NT2/D1 (cell line): ENCODE measurements around the gene SPIC.

Experiments
- DNase-seq: peaks from one replicate; pipeline ENCODE4 v3.0.0-alpha.2; 2011; ENCODE audit warnings: low read depth, low spot score
- H3K27me3 ChIP-seq: 2 replicates; pipeline ENCODE4 v1.6.0; 2011; ENCODE audit warnings: mild to moderate bottlenecking; ENCODE audit not compliant: insufficient read length, insufficient read depth
- H3K36me3 ChIP-seq: 2 replicates; pipeline ENCODE4 v1.6.1; 2011; ENCODE audit warnings: mild to moderate bottlenecking, low read length, mixed read lengths; ENCODE audit not compliant: insufficient read depth, insufficient read length
- H3K4me1 ChIP-seq: 2 replicates; pipeline ENCODE4 v1.5.1; 2011; ENCODE audit not compliant: insufficient read depth, insufficient read length
- H3K4me3 ChIP-seq: 2 replicates; pipeline ENCODE4 v1.5.1; 2011; ENCODE audit warnings: low read depth; ENCODE audit not compliant: insufficient read length
- H3K9ac ChIP-seq: 2 replicates; pipeline ENCODE4 v1.6.0; 2011; ENCODE audit warnings: low read depth; ENCODE audit not compliant: insufficient read length
- H3K9me3 ChIP-seq: 2 replicates; pipeline ENCODE4 v1.5.1; 2011; ENCODE audit warnings: mild to moderate bottlenecking, low read length; ENCODE audit not compliant: insufficient read depth
- SUZ12 ChIP-seq: IDR thresholded peaks from 2 replicates; pipeline ENCODE4 v1.6.1; 2011; ENCODE audit not compliant: insufficient read length, insufficient read depth; ENCODE audit errors: extremely low read depth
- YY1 ChIP-seq: IDR thresholded peaks from 2 replicates; pipeline ENCODE4 v1.6.1; 2011; ENCODE audit not compliant: insufficient read length, insufficient read depth
- ZNF274 ChIP-seq: IDR thresholded peaks from 2 replicates; pipeline ENCODE4 v1.6.1; 2011; ENCODE audit warnings: mild to moderate bottlenecking, low read depth, low read length

The SPIC gene

GRCh38 chr12:101490286-101490920 lies 15.3 kb downstream of the SPIC start:
- H3K36me3 ChIP-seq = no peaks in the 10 kb centered on the region
- no peak overlapping the region for H3K4me3 ChIP-seq
- no peak overlapping the region for H3K9ac ChIP-seq
- H3K4me1 ChIP-seq = no peaks in the 10 kb centered on the region
- H3K27me3 ChIP-seq = no peaks in the 10 kb centered on the region
- TF ChIP-seq YY1 (no peak), ZNF274 (no peak), SUZ12 (no peak)
- peak; percentile 67 for DNase-seq
- no peaks in the 10 kb centered on the region for H3K9me3 ChIP-seq

GRCh38 chr12:101491329-101491728 lies 16.2 kb downstream of the SPIC start:
- H3K27me3 ChIP-seq = no peaks in the 10 kb centered on the region
- no peak overlapping the region for H3K9ac ChIP-seq

GRCh38 chr12:101493556-101493955 lies 18.4 kb downstream of the SPIC start:
- H3K36me3 ChIP-seq = no peaks in the 10 kb centered on the region

More at GRCh38 chr12:101491329-101491728, 16.2 kb downstream of the SPIC start:
- Histone ChIP-seq H3K36me3 (no peaks in the 10 kb centered on the region), H3K9me3 (no peaks in the 10 kb centered on the region), H3K4me1 (no peaks in the 10 kb centered on the region), H3K4me3 (no peak overlapping the region)
- no peak for TF ChIP-seq ZNF274
- TF ChIP-seq SUZ12 = no peak
- no peak for TF ChIP-seq YY1
- DNase-seq = no peak

GRCh38 chr12:101498252-101498651 lies 23.1 kb downstream of the SPIC start:
- TF ChIP-seq YY1 (no peak), ZNF274 (no peak), SUZ12 (no peak)
- Histone ChIP-seq H3K4me3 (no peak overlapping the region), H3K9me3 (no peaks in the 10 kb centered on the region), H3K36me3 (no peaks in the 10 kb centered on the region), H3K27me3 (no peaks in the 10 kb centered on the region), H3K9ac (no peak overlapping the region), H3K4me1 (no peaks in the 10 kb centered on the region)
- DNase-seq = no peak

More at GRCh38 chr12:101493556-101493955, 18.4 kb downstream of the SPIC start:
- DNase-seq = no peak
- no peaks in the 10 kb centered on the region for H3K9me3 ChIP-seq
- TF ChIP-seq YY1 = no peak
- TF ChIP-seq ZNF274 = no peak
- no peak for TF ChIP-seq SUZ12
- no peaks in the 10 kb centered on the region for H3K27me3 ChIP-seq
- no peak overlapping the region for H3K9ac ChIP-seq
- no peaks in the 10 kb centered on the region for H3K4me1 ChIP-seq
- no peak overlapping the region for H3K4me3 ChIP-seq

- no peaks in the 10 kb centered on the region for H3K27me3 ChIP-seq
- no peaks in the 10 kb centered on the region for H3K4me1 ChIP-seq
- TF ChIP-seq ZNF274 (no peak), YY1 (no peak), SUZ12 (no peak)
- no peaks in the 10 kb centered on the region for H3K36me3 ChIP-seq
- no peak overlapping the region for H3K4me3 ChIP-seq
- DNase-seq = no peak
- peaks cover 2% of the 10 kb centered on the region; the same call in 1 of the 2 replicates for H3K9me3 ChIP-seq
- no peak overlapping the region for H3K9ac ChIP-seq
Measured at GRCh38 chr12:101501410-101501995, 26.4 kb downstream of the SPIC start.

- TF ChIP-seq SUZ12 (no peak), ZNF274 (no peak), YY1 (no peak)
- DNase-seq = no peak
- no peak overlapping the region for H3K4me3 ChIP-seq
- no peaks in the 10 kb centered on the region for H3K27me3 ChIP-seq
- H3K9ac ChIP-seq = no peak overlapping the region
- no peaks in the 10 kb centered on the region for H3K36me3 ChIP-seq
- H3K4me1 ChIP-seq = no peaks in the 10 kb centered on the region
- H3K9me3 ChIP-seq = no peaks in the 10 kb centered on the region
Measured at GRCh38 chr12:101521136-101521535, 46.0 kb downstream of the SPIC start.

GRCh38 chr12:101527682-101528081 lies 52.5 kb downstream of the SPIC start:
- TF ChIP-seq YY1 (no peak), ZNF274 (no peak), SUZ12 (no peak)
- DNase-seq = no peak

More at GRCh38 chr12:101527682-101528081, 52.5 kb downstream of the SPIC start:
- H3K4me1 ChIP-seq = no peaks in the 10 kb centered on the region
- H3K9me3 ChIP-seq = no peaks in the 10 kb centered on the region
- no peaks in the 10 kb centered on the region for H3K36me3 ChIP-seq
- H3K4me3 ChIP-seq = no peak overlapping the region
- H3K9ac ChIP-seq = no peak overlapping the region
- H3K27me3 ChIP-seq = no peaks in the 10 kb centered on the region
